Thymus (tissue), 11 donors: ENCODE measurements around the gene DCLRE1A. TPM values are rescaled to one million over a fixed set of nuclear protein-coding genes. Genes with fewer than 3 reads are reported as not detected.

Experiments used
- DNase-seq, 9 donors: peaks; one replicate each; pipeline ENCODE4 v3.0.0-alpha.2; 2013; ENCODE audit warnings: low spot score in 9 of 9, low read depth in 6 of 9, missing footprints in 1 of 9
- H3K27ac ChIP-seq, 2 donors: one replicate each; pipeline ENCODE4 v1.5.1; 2013; ENCODE audit warnings: control low read depth in 1 of 2, low read depth in 1 of 2, low read length in 1 of 2, mild to moderate bottlenecking in 1 of 2, moderate library complexity in 1 of 2
- H3K27me3 ChIP-seq, 2 donors: one replicate each; pipeline ENCODE4 v1.5.1; 2013; ENCODE audit warnings: low read length in 1 of 2; ENCODE audit not compliant: control insufficient read depth in 2 of 2, insufficient read depth in 1 of 2
- H3K36me3 ChIP-seq, 2 donors: one replicate each; pipeline ENCODE4 v1.5.1; 2013; ENCODE audit warnings: low read length in 1 of 2, mild to moderate bottlenecking in 1 of 2, moderate library complexity in 1 of 2; ENCODE audit not compliant: control insufficient read depth in 2 of 2, insufficient read depth in 2 of 2
- H3K4me1 ChIP-seq, 2 donors: one replicate each; pipeline ENCODE4 v1.5.1; 2013; ENCODE audit warnings: low read length in 2 of 2; ENCODE audit not compliant: control insufficient read depth in 2 of 2, insufficient read depth in 2 of 2
- H3K4me3 ChIP-seq, 2 donors: one replicate each; pipeline ENCODE4 v1.5.1; 2013; ENCODE audit warnings: low read length in 2 of 2, control low read depth in 1 of 2, mild to moderate bottlenecking in 1 of 2
- H3K9me3 ChIP-seq, 2 donors: one replicate each; pipeline ENCODE4 v1.5.1; 2013; ENCODE audit warnings: low read length in 1 of 2, mild to moderate bottlenecking in 1 of 2; ENCODE audit not compliant: control insufficient read depth in 2 of 2, insufficient read depth in 1 of 2
- WGBS: extraction: QIAGEN DNeasy Blood & Tissue Kit; methylation state at CpG from one replicate; pipeline ENCODE4 v1.1.7; 2013; 5-methylcytosine and 5-hydroxymethylcytosine counted together
- polyA plus RNA-seq: library from polyadenylated mRNA; stranded (reverse); fragments of 200-250 nt; gene quantifications from one replicate; pipeline ENCODE4 v1.2.3, GENCODE V29; 2013
- total RNA-seq: library from RNA; stranded (reverse); fragments of 120-200 nt; gene quantifications from one replicate; pipeline ENCODE4 v1.2.4, GENCODE V29; 2013
- donor health status: healthy.

Gene DCLRE1A
- total and polyA plus RNA-seq, 2 donors, result 5.4 to 8.1 TPM

DNA sequence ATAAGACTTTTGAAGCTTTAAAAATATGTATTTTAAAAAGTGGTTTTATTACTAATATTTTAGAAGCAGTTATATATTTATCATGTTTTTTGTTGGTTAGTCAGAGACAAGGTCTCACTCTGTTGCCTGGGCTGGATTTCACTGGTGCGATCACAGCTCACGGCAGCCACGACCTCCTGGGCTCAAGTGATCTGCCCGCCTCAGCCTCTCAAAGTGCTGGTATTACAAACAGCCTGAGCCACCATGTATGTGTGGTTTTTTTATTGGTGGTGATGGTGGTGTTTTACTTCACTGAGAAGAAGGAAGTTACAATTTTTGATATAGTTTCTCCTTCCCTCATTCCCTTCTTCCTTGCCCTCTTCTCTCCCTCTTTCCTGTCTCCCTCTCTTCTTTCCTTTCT lies 14.0 kb upstream of the DCLRE1A start:
- Histone ChIP-seq H3K27me3 (no peaks in the 10 kb centered on the region), H3K9me3 (no peaks in the 10 kb centered on the region), H3K4me1 (no peaks in the 10 kb centered on the region), H3K36me3 (peaks cover 0 to 7% of the 10 kb centered on the region in 2 donors), H3K4me3 (no peak overlapping the region), H3K27ac (no peak overlapping the region)
- 96% methylated on average over 4 of the region's 4 CpGs for WGBS
- DNase-seq, result no peak

DNA sequence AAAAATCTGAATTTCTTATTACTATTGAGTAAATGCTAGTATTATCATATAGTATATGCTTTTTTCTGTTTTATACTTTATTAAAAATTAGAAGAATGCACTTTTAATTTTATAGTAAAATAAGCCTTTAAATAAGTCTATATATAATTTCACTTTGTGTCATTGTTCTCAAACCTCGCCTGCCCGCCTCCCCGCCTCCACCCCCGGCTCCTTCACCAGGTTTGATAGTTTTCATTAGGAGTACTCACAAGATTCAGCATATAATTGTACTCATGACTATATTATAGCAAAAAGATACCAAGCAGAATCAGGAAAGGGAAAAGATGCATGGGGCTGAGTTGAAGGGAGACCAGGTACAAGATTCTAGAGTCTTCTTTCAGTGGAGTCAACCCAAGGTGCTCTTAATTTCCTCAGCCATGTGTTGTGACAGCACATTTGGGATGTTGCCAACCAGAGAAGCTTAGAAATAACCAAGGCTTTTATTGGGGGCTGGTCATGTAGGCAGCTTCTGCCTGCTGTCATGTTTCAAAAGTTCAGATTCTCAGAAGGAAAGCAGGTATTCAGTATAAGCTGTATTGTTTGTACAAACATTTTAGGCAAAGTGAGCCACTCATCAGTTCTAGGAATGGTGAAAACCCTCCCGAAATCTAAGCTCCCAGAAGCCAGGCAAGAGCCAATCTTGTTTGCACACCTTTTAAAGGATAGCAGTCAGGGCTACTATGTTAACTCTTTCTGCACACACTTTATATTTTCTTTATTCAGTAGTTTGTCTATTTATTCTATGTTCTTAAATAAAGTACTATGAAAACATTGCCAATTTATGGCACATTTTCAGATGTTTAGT lies 12.9 kb upstream of the DCLRE1A start:
- Histone ChIP-seq H3K9me3 (no peaks in the 10 kb centered on the region), H3K27me3 (no peaks in the 10 kb centered on the region), H3K36me3 (peaks cover 0 to 10% of the 10 kb centered on the region in 2 donors), H3K27ac (no peak overlapping the region), H3K4me3 (no peak overlapping the region), H3K4me1 (no peaks in the 10 kb centered on the region)
- no peak for DNase-seq
- WGBS, result 91% methylated on average over 5 of the region's 5 CpGs

DNA sequence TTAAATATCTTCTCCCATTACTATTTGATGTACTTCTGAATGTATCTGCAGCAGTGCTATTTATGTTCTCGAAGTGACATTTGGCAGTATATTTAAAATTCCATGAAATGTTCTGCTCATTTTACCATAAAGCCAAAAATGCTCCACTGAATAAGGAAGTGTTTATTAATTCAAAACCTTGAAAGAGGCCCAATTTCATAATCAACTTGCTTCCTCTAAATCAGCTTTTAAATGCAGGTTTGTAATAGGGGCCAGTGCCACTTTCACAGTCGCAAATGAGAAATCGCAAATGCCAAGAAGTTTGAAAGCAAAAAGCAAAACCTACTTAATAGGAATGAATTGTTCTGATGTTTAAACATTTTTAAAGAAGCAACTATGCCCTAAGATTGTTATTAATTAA lies 12.0 kb upstream of the DCLRE1A start:
- DNase-seq, result no peak
- Histone ChIP-seq H3K4me3 (no peak overlapping the region), H3K27me3 (no peaks in the 10 kb centered on the region), H3K9me3 (no peaks in the 10 kb centered on the region), H3K4me1 (no peaks in the 10 kb centered on the region), H3K27ac (no peak overlapping the region), H3K36me3 (peaks cover 4 to 13% of the 10 kb centered on the region in 2 donors)
- 96% methylated on average over 3 of the region's 3 CpGs for WGBS

DNA sequence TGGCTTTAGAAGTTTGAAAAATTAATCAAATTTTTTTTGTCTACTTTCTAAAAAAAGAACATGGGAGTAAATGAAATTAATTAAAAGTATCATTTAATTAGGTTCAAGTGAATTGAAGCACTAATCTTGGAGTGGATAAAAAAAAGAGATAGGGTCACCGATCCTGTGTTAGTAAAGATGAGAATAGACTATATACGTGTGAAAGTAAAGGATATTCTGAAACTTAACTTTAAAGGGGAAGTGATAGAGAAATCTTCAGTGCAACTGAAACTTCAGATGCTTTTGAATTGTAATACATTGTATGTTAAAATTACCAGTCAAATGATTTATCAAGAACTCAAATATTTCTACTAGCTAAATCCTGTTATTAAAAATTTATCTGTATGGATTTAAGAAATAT lies 5.4 kb upstream of the DCLRE1A start:
- DNase-seq, result no peak
- Histone ChIP-seq H3K9me3 (no peaks in the 10 kb centered on the region), H3K27me3 (no peaks in the 10 kb centered on the region), H3K27ac (no peak overlapping the region), H3K36me3 (peaks cover 4 to 18% of the 10 kb centered on the region in 2 donors), H3K4me1 (peaks cover 6 to 7% of the 10 kb centered on the region in 2 donors), H3K4me3 (no peak overlapping the region)
- WGBS, result 90% methylated on average over 2 of the region's 2 CpGs

DNA sequence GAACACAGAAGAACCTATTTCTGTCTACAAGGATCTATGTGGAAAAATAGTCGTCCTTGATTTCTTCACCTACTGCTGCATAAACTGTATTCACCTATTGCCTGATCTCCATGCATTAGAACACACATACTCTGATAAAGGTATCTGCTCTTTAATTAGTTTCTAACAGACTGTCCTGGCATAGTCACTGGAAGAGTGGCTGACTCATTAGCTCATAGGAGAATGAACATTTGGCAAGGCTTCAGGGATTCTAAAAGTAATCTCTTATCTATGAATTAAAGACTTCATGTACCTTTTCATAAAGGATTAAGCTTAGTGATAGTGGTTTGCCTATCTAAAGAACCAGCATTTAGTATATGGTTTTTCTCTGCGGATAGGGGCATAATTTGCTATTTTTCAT lies 4.7 kb upstream of the DCLRE1A start:
- H3K27ac ChIP-seq, result no peak overlapping the region
- peaks cover 7 to 10% of the 10 kb centered on the region in 2 donors for H3K4me1 ChIP-seq
- 99% methylated on average over 2 of the region's 2 CpGs for WGBS
- DNase-seq, result no peak
- H3K27me3 ChIP-seq, result no peaks in the 10 kb centered on the region
- H3K36me3 ChIP-seq, result peaks cover 4 to 18% of the 10 kb centered on the region in 2 donors
- no peak overlapping the region for H3K4me3 ChIP-seq
- H3K9me3 ChIP-seq, result no peaks in the 10 kb centered on the region

DNA sequence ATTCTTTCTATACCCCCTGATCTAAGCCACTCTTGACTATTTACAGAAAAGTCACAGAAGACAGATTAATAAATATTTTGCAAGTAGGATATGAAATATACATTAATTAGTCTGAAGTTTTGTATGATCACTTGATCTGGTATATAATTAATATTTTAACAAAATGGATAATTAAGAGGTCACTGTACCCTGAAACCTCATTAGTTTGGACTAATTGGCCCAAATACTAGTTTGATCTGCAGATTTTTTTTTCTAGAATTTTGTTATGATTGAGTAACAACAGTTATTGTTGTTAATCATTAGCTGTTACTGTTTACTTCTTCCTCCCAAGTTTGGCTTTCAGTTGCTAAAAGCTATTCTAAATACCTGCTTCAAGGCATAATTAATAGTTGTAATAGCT lies 3.3 kb upstream of the DCLRE1A start:
- no peak for DNase-seq
- H3K4me1 ChIP-seq, result peaks cover 7 to 12% of the 10 kb centered on the region in 2 donors

DNA sequence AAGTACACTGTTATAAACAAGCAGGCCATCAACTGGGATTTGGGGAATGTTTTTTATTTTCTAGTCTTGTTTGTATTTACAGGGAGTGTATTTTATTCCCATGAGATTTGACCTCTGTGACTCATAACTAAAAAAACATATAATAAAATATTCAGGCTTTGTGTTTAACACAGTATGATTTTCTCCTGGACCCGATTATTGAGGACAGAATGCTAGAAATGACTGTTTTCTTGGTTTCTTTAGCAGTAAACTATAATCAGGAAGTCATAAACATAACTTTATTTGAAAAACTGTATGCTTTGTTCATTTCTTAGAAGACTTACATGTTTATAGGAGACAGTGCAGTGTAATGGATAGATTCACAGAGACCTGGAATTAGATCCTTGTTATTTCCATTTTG lies 2.7 kb upstream of the DCLRE1A start:
- WGBS, result 92% methylated on average over 1 of the region's 1 CpG
- Histone ChIP-seq H3K9me3 (no peaks in the 10 kb centered on the region), H3K36me3 (peaks cover 4 to 15% of the 10 kb centered on the region in 2 donors), H3K4me3 (no peak overlapping the region), H3K4me1 (peaks cover 7 to 15% of the 10 kb centered on the region in 2 donors), H3K27ac (no peak overlapping the region), H3K27me3 (no peaks in the 10 kb centered on the region)
- no peak for DNase-seq

More for the DNA sequence above, 3.3 kb upstream of the DCLRE1A start:
- no peak overlapping the region for H3K27ac ChIP-seq
- no peak overlapping the region for H3K4me3 ChIP-seq
- no peaks in the 10 kb centered on the region for H3K9me3 ChIP-seq
- H3K36me3 ChIP-seq, result peaks cover 4 to 18% of the 10 kb centered on the region in 2 donors
- no peaks in the 10 kb centered on the region for H3K27me3 ChIP-seq

DNA sequence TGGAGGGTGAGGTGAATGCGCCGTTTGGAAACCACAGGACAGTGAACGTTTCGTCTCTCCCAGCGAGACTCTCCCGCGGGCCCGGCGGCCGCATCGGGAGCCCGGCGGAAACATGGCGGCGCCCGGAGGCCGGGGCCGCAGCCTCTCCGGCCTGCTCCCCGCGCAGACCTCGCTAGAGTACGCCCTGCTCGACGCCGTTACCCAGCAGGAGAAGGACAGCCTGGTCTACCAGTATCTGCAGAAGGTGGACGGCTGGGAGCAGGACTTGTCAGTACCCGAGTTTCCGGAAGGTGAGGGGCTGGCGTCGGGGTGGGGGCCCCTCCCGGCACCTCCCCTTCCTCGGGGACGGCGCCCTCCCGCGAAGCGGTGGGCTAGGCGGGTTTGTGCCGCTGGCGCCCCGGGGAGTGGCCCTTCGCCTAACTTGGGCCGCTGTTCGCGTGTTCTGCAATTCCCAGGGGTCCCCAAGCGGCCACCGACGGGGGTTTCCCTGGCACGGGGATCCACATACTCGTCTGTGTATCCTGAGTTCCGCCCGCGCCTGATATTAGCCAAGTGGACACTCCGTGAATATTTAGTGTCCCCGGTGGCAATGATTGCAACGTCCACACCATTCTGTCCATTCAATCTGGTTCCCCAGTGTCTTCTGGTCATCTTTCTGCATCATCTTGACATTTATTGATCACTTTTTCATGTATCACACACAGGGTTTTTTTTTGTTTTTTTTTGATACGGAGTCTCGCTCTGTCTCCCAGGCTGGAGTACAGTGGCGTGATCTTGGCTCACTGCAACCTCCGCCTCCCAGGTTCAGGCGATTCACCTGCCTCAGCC lies 1.1 kb upstream of the DCLRE1A start:
- 1% methylated on average over 62 of the region's 62 CpGs for WGBS
- peak in 8 of 9 donors; percentile 33 to 81 (median 58) for DNase-seq
- Histone ChIP-seq H3K27ac (peak overlapping the region; percentile 81 to 89), H3K4me3 (peak overlapping the region; percentile 72 to 79), H3K36me3 (peaks cover 0 to 5% of the 10 kb centered on the region in 2 donors), H3K9me3 (no peaks in the 10 kb centered on the region), H3K27me3 (no peaks in the 10 kb centered on the region), H3K4me1 (peaks cover 7 to 16% of the 10 kb centered on the region in 2 donors)

DNA sequence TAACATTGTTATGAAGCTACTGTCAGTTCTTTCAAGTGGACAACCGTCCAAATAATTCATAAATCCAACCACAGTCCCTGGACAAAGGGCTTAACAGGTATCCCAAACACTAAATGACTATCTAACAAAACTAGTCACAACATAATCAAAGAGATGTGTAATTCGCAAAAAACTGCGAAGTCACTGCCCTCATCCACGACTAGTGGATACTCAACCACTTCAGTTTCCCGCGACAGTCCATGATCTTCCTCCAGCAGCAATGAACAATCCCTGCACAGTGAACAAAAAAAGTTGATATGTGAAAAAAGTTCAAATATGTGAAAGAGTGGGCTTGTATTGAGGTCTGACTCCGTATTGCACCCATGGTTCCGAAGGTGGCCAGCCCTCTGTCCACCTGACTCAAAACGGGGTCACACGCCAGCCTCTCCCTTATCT lies 287 bp downstream of the DCLRE1A start:
- peak in 1 of 9 donors; percentile 9 for DNase-seq
- Histone ChIP-seq H3K36me3 (no peaks in the 10 kb centered on the region), H3K4me1 (peaks cover 7 to 16% of the 10 kb centered on the region in 2 donors), H3K27ac (peak overlapping the region; percentile 81 to 89), H3K27me3 (no peaks in the 10 kb centered on the region), H3K9me3 (no peaks in the 10 kb centered on the region), H3K4me3 (peak overlapping the region; percentile 72 to 79)
- WGBS, result 33% methylated on average over 10 of the region's 10 CpGs
